ENCODE measurements around the gene KCP.

KCP gene

DNA sequence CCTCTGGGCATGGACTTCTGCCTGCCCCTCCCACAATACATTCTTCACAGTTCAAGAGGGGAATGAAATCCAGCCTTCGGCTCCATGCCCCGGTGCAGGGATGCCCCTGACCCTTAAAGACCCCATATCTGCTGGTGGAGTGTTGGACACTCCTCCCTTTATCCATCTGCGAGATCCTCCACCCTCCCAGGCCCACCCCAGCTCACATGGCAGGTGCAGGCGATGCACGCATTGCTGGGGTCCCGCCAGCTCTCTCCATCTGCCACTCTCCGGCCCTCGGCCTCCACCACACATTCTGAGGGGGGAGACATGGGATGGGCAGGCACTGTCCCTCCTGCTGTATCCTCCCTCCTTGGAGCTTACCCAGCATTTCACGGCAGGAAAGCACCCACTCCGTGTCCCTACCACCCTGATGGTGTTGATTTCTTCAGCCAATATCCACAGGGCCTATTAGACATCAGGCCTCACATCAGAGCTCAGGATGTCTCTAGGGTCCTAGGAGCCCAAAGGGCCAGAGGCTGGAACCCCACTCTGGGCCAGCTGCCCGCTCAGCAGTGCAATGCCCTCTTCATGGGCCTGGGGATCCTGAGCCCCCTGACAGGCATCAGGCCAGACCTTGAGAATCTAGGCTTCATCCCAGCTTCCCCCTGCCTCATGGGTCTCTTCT is 29.6 kb downstream of the KCP start:
- TF ChIP-seq, protein P1, sequence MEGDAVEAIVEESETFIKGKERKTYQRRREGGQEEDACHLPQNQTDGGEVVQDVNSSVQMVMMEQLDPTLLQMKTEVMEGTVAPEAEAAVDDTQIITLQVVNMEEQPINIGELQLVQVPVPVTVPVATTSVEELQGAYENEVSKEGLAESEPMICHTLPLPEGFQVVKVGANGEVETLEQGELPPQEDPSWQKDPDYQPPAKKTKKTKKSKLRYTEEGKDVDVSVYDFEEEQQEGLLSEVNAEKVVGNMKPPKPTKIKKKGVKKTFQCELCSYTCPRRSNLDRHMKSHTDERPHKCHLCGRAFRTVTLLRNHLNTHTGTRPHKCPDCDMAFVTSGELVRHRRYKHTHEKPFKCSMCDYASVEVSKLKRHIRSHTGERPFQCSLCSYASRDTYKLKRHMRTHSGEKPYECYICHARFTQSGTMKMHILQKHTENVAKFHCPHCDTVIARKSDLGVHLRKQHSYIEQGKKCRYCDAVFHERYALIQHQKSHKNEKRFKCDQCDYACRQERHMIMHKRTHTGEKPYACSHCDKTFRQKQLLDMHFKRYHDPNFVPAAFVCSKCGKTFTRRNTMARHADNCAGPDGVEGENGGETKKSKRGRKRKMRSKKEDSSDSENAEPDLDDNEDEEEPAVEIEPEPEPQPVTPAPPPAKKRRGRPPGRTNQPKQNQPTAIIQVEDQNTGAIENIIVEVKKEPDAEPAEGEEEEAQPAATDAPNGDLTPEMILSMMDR (IDR thresholded peaks at IDR 0.05; ENCODE audit: low read depth, low read length): no peak
- no peak overlapping the region for H3K4me3 ChIP-seq (ENCODE audit: low read depth, low read length)

DNA sequence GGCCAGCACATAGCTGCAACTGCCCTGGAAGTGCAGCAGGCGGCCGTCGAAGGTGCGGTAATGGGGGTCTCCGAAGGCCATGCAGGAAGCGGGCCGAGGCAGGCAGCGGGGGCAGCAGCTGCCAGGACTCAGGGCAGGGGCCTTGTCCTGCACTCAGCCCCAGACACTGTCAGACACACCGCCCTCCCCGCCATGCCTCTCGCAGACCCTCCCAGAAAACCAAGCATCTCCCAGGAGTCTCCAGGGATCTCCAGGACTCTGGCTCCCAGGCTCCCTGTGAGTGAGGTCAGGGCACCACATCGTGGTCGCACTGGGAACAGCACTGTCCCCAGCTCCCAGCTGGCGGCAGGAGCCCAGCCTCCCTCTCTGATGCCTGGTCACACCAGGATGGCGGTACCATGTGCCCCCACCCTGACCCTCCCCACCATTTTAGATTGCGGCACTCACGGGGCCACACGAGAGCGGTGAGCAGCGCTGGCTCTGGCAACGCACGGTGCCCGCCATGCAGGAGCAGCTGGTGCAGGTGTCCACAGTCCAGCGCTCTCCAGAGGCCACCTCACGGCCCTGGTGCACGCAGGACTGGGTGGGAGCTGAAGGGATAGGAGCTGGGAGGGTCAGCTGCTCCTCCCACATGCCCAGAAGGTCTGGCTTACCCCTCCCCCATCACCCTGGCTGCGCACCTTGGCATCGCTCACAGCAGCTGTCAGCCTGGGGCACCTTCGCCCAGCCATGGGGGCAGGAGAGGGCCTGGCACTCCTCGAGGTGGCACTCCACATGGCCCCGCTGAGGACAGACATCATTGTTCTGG is 30.4 kb downstream of the KCP start:
- TF ChIP-seq, protein P1 (IDR thresholded peaks at IDR 0.05; ENCODE audit: low read depth, low read length): peak; percentile 91
- H3K4me3 ChIP-seq (ENCODE audit: low read depth, low read length): no peak overlapping the region

DNA sequence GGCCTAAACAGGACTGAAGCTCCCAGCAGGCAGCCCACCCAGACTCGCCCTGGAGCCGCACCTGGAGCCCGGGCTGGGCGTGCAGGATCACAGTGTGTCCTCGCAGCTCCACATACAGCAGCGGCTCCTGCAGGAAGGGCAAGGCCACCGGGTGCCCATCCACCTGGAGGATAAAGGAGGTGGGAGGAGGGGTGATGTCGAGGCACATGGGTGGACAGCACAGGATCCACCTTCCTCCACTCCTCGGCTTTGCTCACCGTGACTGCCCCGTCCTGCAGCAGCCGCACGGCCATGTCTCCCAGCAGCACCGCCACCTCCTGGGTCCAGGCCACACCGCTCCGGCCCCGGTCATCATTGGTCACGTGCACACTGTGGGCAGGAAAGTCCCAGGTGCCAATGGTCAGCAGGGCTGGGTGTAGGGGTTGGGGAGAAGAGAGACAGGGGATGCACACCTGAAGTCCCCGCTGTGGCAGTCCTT is 31.0 kb downstream of the KCP start:
- no peak overlapping the region for H3K4me3 ChIP-seq (ENCODE audit: low read depth, low read length)
- TF ChIP-seq, protein P1 (IDR thresholded peaks at IDR 0.05; ENCODE audit: low read depth, low read length): no peak

DNA sequence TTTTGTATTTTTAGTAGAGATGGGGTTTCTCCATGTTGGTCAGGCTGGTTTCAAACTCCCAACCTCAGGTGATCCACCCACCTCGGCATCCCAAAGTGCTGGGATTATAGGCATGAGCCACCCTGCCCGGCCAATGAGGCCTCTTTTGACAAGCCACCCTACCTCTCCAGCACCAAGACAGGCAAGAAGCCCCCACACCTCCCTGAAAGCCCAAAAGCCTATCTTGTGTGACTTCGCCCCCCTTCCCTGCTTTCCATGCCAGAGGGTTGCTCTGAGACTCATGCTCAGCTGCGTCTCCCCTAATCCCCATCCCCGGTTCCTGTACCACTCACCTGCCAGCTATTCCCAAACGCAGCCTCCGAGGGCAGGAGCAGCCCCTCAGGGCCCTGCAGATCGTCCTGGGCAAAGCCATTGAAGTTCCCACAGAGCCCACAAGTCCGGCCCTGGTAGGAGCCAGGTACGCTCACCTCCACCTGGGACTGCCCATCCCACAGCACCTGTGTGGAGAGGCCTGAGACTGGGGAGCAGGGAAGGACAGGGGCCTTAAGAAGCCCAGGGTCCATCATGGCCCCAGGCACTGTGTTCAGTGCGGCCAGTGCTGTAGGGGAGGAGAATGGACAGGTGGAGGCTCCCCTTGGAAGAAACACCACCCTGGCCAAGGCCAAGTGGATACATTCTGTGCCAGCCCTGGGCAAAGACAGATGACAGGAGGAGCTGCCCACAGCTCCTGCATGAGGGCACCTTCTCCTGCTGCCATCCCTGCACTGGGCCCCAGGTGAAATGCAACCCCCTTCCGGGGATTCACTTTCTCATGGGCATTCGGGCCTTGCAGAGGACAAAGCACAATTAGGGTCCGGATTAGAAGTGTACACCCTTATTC is 32.0 kb downstream of the KCP start:
- TF ChIP-seq, protein P1 (IDR thresholded peaks at IDR 0.05; ENCODE audit: low read depth, low read length): no peak
- H3K4me3 ChIP-seq (ENCODE audit: low read depth, low read length): no peak overlapping the region

DNA sequence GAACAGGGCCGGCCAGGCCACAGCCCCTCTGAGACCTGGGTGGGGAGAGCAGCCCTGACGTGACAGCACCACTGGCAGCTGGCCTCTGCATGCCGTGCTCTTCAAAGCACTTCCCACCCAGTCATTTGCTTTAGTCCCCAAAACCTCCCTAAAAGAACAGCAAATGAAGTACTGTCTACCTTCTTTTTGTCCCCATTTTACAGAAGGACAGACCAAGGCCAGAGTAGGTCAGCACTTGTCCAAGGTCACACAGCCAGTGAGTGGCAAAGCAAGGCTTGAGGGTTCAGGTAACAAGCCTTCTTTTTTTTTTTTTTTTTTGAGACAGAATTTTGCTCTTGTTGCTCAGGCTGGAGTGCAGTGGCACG is 32.8 kb downstream of the KCP start:
- TF ChIP-seq, protein P1 (IDR thresholded peaks at IDR 0.05; ENCODE audit: low read depth, low read length): no peak
- no peak overlapping the region for H3K4me3 ChIP-seq (ENCODE audit: low read depth, low read length)

DNA sequence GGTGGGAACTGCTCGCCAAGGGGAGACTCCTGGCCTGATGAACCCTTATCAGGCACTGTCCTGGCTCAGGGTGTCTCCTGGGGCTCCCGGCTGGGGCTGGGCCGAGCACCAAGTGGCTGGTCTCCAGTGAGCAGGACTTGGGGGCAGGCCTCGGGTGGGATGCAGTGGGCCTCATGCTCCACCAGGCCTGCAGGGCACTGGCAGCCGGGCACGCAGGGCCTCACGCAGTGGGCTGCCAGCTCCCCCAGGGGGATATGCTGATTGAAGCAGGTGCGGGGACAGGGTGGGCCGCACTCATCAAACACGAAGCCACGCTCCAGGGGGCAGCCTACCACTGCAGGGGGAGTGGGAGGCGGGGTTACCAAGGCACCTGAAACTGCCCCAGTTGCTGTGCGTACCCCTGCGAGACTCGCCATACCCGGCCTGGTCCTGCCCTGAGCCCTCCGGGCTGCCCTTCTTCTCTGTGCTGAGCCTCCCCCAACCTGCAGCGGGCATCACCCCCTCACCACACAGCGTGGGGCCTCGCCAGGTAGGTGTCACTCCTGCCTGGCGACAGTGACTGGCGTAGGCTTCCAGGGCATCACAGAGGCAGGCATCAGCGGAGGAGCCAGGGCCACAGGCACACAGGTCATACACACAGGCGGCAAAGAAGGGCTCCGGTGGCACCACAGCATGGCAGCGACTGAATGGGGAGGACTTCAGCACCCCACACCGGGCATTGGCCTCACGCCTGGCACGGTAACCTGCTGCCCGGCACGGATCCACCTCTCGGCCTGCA is 33.3 kb downstream of the KCP start:
- TF ChIP-seq, protein P1 (IDR thresholded peaks at IDR 0.05; ENCODE audit: low read depth, low read length): no peak
- H3K4me3 ChIP-seq (ENCODE audit: low read depth, low read length): no peak overlapping the region
